Testis (tissue), 3 donors: ENCODE data around the gene BAIAP2. TPM values are rescaled to one million over a fixed set of nuclear protein-coding genes. Genes with fewer than 3 reads are reported as not detected.

Experiments
- DNase-seq: peaks from one replicate; pipeline ENCODE4 v3.0.0-alpha.2; 2019
- H3K27ac ChIP-seq, 2 donors: fragments of 200-600 bp; sonication (generic); one replicate each; pipeline ENCODE4 v1.5.1; 2019
- H3K27me3 ChIP-seq: fragments of 200-600 bp; sonication (generic); one replicate; pipeline ENCODE4 v1.5.1; 2019
- H3K36me3 ChIP-seq: fragments of 200-600 bp; sonication (generic); one replicate; pipeline ENCODE4 v1.5.1; 2017; ENCODE audit warnings: low read depth; ENCODE audit errors: missing control alignments
- H3K4me1 ChIP-seq: fragments of 200-600 bp; sonication (generic); one replicate; pipeline ENCODE4 v1.5.1; 2019
- H3K4me3 ChIP-seq, 2 donors: fragments of 200-600 bp; sonication (generic); one replicate each; pipeline ENCODE4 v1.5.1; 2017 to 2019
- H3K9me3 ChIP-seq: fragments of 200-600 bp; sonication (generic); one replicate; pipeline ENCODE4 v1.5.1; 2017
- POLR2A ChIP-seq: fragments of 450-650 bp; IDR thresholded peaks from one replicate; pipeline ENCODE4 v1.6.1; 2017; ENCODE audit warnings: antibody characterized with exemption, mild to moderate bottlenecking, moderate library complexity
- WGBS, 2 donors: methylation state at CpG; one replicate each; pipeline ENCODE4 v1.1.5; 2018; 5-methylcytosine and 5-hydroxymethylcytosine counted together
- intact Hi-C: fragments of 100-400 bp; cut with DNase I; formaldehyde crosslinking; loops from one replicate; pipeline ENCODE4 v1.15.1; 2023; ENCODE audit warnings: low total_unique reads
- polyA plus RNA-seq: library from polyadenylated mRNA; stranded (reverse); fragments of 350-450 nt; fragmentation: Illumina TruSeq; extraction: RNeasy Lipid Tissue Mini Kit (QIAGEN cat#74804); gene quantifications from one replicate; pipeline ENCODE4 v1.2.3, GENCODE V29; 2014; ENCODE audit warnings: low read depth, low replicate concordance; ENCODE audit not compliant: insufficient read depth
- total RNA-seq, 2 donors: library from RNA; depleted of rRNA; stranded (reverse); fragments of >200 nt; gene quantifications; one replicate each; pipeline ENCODE4 v1.2.3, GENCODE V29; 2016
- TF ChIP-seq, protein P1 (sequence below), 3 experiments: fragments of 450-650 bp in 2 of 3; fragments of 200-600 bp in 1 of 3; sonication (generic) in 1 of 3; IDR thresholded peaks; one replicate each; pipeline ENCODE4 v1.5.1; 2016 to 2019; ENCODE audit warnings: antibody characterized with exemption in 3 of 3, mild to moderate bottlenecking in 2 of 3, moderate library complexity in 1 of 3

BAIAP2 gene
- total and polyA plus RNA-seq, 3 donors from 2014 or later, result 36.7 to 67.5 (median 67.3) TPM

GRCh38 chr17:80992948-80993624 lies 41.9 kb upstream of the BAIAP2 start:
- Histone ChIP-seq H3K9me3 (no peaks in the 10 kb centered on the region), H3K36me3 (no peaks in the 10 kb centered on the region), H3K4me1 (peaks cover 12% of the 10 kb centered on the region), H3K27ac (no peak overlapping the region), H3K27me3 (no peaks in the 10 kb centered on the region), H3K4me3 (peak overlapping the region in 1 of 2 donors; percentile 74)
- WGBS, 2 donors, result 32 to 47% methylated on average over 12 to 18 of the region's 18 CpGs
- TF ChIP-seq, protein P1, sequence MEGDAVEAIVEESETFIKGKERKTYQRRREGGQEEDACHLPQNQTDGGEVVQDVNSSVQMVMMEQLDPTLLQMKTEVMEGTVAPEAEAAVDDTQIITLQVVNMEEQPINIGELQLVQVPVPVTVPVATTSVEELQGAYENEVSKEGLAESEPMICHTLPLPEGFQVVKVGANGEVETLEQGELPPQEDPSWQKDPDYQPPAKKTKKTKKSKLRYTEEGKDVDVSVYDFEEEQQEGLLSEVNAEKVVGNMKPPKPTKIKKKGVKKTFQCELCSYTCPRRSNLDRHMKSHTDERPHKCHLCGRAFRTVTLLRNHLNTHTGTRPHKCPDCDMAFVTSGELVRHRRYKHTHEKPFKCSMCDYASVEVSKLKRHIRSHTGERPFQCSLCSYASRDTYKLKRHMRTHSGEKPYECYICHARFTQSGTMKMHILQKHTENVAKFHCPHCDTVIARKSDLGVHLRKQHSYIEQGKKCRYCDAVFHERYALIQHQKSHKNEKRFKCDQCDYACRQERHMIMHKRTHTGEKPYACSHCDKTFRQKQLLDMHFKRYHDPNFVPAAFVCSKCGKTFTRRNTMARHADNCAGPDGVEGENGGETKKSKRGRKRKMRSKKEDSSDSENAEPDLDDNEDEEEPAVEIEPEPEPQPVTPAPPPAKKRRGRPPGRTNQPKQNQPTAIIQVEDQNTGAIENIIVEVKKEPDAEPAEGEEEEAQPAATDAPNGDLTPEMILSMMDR (IDR thresholded peaks at IDR 0.05), result no peak
- TF ChIP-seq POLR2A, result no peak
- intact Hi-C loops, result no loop called here
- DNase-seq, result no peak

DNA sequence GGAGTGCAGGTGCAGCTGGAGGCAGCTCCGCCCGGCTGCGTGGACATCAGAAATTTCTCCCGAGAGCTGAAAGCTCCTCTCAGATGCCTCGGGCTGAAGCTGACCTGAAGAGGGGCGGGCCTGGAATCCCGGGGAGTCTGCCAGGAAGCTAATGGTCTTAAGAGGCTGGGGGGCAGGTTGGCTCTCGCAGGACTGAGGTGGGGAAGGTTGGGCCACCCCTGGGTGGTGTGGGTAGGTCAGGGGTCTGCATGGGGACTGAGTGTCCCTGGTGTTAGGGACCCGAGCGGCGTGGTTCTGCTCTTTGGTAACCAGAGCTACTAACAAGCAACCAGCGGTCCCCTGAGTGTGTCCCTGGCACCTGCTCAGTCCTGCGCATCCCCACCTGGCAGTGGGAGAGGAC lies 39.8 kb upstream of the BAIAP2 start:
- intact Hi-C loops, result no loop called here
- H3K36me3 ChIP-seq, result no peaks in the 10 kb centered on the region
- H3K4me1 ChIP-seq, result no peaks in the 10 kb centered on the region
- no peak overlapping the region for H3K27ac ChIP-seq
- H3K4me3 ChIP-seq, result no peak overlapping the region
- WGBS, 2 donors, result 91 to 96% methylated on average over 11 to 13 of the region's 13 CpGs
- no peaks in the 10 kb centered on the region for H3K9me3 ChIP-seq
- H3K27me3 ChIP-seq, result no peaks in the 10 kb centered on the region
- TF ChIP-seq, protein P1 (IDR thresholded peaks at IDR 0.05), result no peak
- no peak for TF ChIP-seq POLR2A
- DNase-seq, result no peak

DNA sequence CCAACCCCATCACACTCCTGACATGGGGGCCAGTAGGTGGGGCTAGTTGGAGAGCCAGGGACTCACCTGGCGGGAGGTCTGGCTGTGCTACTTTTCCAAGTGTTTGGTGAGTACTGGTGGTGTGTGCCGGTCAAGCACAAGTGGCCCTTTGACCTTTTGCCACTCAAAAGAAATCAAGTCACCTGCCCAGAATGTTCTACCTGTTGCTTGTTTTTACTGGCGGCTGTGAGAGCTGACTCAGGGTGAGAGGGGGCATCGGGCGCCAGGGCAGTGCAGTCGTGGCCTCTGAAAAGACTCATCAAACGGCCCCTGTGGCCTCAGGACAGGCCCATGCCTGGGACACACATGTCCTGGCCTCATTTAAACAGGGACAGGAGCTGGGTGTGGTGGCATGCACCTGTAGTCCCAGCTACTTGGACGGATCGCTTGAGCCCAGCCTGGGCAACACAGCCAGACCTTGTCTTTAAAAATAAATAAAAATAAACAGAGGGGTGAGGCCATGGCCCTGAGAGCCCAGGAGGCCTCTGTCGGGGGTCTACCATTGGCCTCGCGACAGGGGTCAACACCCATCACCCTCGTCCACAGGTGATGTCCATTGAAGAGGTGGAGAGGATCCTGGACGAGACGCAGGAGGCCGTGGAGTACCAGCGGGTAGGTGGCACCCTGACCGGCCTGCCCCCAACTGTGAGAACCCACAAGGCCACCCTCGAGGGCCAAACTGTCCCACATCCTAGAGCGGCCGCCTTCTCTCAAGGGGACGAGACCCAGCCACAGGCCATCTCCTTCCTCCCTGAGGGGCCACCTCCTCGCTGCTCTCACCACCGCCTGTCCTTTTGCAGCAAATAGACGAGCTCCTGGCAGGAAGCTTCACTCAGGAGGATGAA lies 38.3 kb upstream of the BAIAP2 start:
- no peak overlapping the region for H3K4me3 ChIP-seq
- no peak overlapping the region for H3K27ac ChIP-seq
- no peaks in the 10 kb centered on the region for H3K4me1 ChIP-seq
- TF ChIP-seq, protein P1 (IDR thresholded peaks at IDR 0.05), result no peak
- no peak for TF ChIP-seq POLR2A
- no peaks in the 10 kb centered on the region for H3K9me3 ChIP-seq
- WGBS, 2 donors, result 94 to 95% methylated on average over 16 to 25 of the region's 25 CpGs
- DNase-seq, result no peak
- H3K36me3 ChIP-seq, result no peaks in the 10 kb centered on the region
- intact Hi-C loops, result no loop called here
- no peaks in the 10 kb centered on the region for H3K27me3 ChIP-seq

DNA sequence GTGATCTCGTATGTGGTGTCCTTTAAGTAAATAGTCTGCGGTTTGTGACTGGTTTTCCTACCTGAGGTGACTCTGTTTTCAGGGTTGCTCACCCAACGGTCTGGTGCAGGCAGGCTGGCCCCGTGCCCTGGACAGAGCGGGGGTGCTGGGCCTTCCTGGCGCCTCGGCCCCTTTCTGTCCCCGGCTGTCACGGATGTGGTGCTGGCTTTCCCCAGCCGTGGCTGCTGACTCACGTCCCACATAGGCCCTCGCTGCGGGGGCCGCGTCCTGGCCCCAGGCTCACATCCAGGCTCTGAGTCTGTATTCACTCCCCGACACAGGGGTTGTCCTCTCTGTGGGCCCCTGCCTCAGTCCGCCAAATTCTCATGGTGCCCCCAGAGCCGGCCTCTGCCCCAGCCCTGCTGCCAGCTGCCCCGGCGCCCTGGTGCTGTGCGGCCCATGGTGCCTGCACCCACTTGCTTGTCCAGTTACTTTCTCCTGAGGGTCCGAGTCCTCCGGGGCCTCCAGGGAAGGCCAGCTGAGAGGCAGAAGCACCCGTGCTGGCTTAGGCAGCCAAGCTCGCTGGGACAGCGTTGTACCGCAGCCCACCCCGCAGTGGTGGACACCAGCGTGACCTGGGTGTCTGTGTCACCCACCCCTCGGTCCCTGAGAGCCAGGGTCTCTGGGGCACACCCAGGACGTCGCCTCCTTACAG lies 37.4 kb upstream of the BAIAP2 start:
- H3K9me3 ChIP-seq, result no peaks in the 10 kb centered on the region
- no peak overlapping the region for H3K4me3 ChIP-seq
- no peak for DNase-seq
- intact Hi-C loops, result no loop called here
- peaks cover 3% of the 10 kb centered on the region for H3K4me1 ChIP-seq
- no peaks in the 10 kb centered on the region for H3K27me3 ChIP-seq
- TF ChIP-seq, protein P1 (IDR thresholded peaks at IDR 0.05), result no peak
- TF ChIP-seq POLR2A, result no peak
- WGBS, 2 donors, result 93 to 96% methylated on average over 27 to 32 of the region's 32 CpGs
- H3K36me3 ChIP-seq, result no peaks in the 10 kb centered on the region
- H3K27ac ChIP-seq, result no peak overlapping the region
